Measurements from ENCODE around the gene SLC12A7. TPM values are rescaled to one million over a fixed set of nuclear protein-coding genes. Genes with fewer than 3 reads are reported as not detected.

SLC12A7 gene
- total RNA-seq, 1 experiment from 2014 or later: 28.1 TPM

DNA sequence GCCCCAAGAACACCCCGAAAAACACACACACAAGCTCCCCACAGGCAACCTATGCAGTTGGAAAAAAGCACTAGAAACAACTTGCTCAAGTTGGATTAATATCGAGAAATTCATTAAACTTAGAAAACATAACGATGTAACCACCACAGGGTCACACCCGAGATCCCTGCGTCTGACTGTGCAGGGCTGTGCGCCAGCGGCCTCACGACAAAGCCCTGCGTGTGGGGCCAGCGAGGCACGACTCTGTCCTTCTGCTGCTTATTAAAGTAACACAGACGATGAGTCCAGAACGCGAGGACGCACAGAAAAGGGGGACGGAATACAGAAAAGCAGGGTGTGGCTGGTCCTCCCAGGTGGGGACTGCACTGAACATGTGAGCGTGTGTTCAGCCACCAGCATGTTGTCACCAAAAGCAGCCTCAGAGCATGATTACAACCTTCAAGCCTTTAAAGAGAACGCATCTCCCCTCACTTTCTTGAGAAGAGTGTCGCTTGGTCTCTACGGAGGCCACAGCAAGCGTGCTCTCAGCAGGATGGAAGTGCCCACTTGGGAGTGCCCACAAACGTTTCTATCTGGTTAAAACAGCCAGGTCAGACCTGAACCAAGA is 14.4 kb downstream of the SLC12A7 start:
- peaks cover 58% of the 10 kb centered on the region for H3K4me1 Mint-ChIP-seq
- ChIA-PET POLR2A (no interaction called here), CTCF (no interaction called here)
- no peaks in the 10 kb centered on the region for H3K9me3 Mint-ChIP-seq
- H3K4me3 Mint-ChIP-seq: no peak overlapping the region
- H3K36me3 Mint-ChIP-seq: peaks cover 7% of the 10 kb centered on the region; the same call in 1 of the 2 replicates
- H3K27me3 Mint-ChIP-seq (ENCODE audit: low read depth): no peaks in the 10 kb centered on the region
- peak overlapping the region; percentile 58 for H3K27ac Mint-ChIP-seq
- DNase-seq (ENCODE audit: low spot score) (no peak), ATAC-seq (no peak)
- TF ChIP-seq ATF1 (CRISPR knock-in tag; IDR thresholded peaks at IDR 0.05) (no peak), TP53 (CRISPR knock-in tag; IDR thresholded peaks at IDR 0.05) (no peak), FOXP4 (CRISPR knock-in tag; IDR thresholded peaks at IDR 0.05) (no peak), ZNF219 (CRISPR knock-in tag; IDR thresholded peaks at IDR 0.05; ENCODE audit: borderline replicate concordance) (no peak), ESRRA (CRISPR knock-in tag; IDR thresholded peaks at IDR 0.05; ENCODE audit: borderline replicate concordance) (no peak), ETV6 (CRISPR knock-in tag; IDR thresholded peaks at IDR 0.05) (no peak), MYBL2 (CRISPR knock-in tag; IDR thresholded peaks at IDR 0.05) (no peak), OVOL2 (CRISPR knock-in tag; IDR thresholded peaks at IDR 0.05; ENCODE audit: borderline replicate concordance) (no peak), ZNF317 (CRISPR knock-in tag; IDR thresholded peaks at IDR 0.05; ENCODE audit: borderline replicate concordance, low read depth) (no peak), NR3C1 (CRISPR knock-in tag; conservative IDR thresholded peaks at IDR 0.05; ENCODE audit: low read depth) (no peak), ZNF232 (CRISPR knock-in tag; IDR thresholded peaks at IDR 0.05) (no peak), ZBTB43 (CRISPR knock-in tag; IDR thresholded peaks at IDR 0.05) (no peak), ATF6 (CRISPR knock-in tag; IDR thresholded peaks at IDR 0.05) (no peak)
- TF ChIP-seq, protein P1, sequence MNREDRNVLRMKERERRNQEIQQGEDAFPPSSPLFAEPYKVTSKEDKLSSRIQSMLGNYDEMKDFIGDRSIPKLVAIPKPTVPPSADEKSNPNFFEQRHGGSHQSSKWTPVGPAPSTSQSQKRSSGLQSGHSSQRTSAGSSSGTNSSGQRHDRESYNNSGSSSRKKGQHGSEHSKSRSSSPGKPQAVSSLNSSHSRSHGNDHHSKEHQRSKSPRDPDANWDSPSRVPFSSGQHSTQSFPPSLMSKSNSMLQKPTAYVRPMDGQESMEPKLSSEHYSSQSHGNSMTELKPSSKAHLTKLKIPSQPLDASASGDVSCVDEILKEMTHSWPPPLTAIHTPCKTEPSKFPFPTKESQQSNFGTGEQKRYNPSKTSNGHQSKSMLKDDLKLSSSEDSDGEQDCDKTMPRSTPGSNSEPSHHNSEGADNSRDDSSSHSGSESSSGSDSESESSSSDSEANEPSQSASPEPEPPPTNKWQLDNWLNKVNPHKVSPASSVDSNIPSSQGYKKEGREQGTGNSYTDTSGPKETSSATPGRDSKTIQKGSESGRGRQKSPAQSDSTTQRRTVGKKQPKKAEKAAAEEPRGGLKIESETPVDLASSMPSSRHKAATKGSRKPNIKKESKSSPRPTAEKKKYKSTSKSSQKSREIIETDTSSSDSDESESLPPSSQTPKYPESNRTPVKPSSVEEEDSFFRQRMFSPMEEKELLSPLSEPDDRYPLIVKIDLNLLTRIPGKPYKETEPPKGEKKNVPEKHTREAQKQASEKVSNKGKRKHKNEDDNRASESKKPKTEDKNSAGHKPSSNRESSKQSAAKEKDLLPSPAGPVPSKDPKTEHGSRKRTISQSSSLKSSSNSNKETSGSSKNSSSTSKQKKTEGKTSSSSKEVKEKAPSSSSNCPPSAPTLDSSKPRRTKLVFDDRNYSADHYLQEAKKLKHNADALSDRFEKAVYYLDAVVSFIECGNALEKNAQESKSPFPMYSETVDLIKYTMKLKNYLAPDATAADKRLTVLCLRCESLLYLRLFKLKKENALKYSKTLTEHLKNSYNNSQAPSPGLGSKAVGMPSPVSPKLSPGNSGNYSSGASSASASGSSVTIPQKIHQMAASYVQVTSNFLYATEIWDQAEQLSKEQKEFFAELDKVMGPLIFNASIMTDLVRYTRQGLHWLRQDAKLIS (CRISPR knock-in tag; IDR thresholded peaks at IDR 0.05; ENCODE audit: borderline replicate concordance): no peak

GRCh38 chr5:1096838-1097237 is 15.0 kb downstream of the SLC12A7 start:
- peaks cover 52% of the 10 kb centered on the region for H3K4me1 Mint-ChIP-seq
- TF ChIP-seq, protein P2, sequence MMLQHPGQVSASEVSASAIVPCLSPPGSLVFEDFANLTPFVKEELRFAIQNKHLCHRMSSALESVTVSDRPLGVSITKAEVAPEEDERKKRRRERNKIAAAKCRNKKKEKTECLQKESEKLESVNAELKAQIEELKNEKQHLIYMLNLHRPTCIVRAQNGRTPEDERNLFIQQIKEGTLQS (CRISPR knock-in tag; conservative IDR thresholded peaks at IDR 0.05): no peak
- TF ChIP-seq FOXP1 (CRISPR knock-in tag; IDR thresholded peaks at IDR 0.05; ENCODE audit: borderline replicate concordance) (no peak), E2F1 (CRISPR knock-in tag; IDR thresholded peaks at IDR 0.05) (no peak)
- TF ChIP-seq, protein P3, sequence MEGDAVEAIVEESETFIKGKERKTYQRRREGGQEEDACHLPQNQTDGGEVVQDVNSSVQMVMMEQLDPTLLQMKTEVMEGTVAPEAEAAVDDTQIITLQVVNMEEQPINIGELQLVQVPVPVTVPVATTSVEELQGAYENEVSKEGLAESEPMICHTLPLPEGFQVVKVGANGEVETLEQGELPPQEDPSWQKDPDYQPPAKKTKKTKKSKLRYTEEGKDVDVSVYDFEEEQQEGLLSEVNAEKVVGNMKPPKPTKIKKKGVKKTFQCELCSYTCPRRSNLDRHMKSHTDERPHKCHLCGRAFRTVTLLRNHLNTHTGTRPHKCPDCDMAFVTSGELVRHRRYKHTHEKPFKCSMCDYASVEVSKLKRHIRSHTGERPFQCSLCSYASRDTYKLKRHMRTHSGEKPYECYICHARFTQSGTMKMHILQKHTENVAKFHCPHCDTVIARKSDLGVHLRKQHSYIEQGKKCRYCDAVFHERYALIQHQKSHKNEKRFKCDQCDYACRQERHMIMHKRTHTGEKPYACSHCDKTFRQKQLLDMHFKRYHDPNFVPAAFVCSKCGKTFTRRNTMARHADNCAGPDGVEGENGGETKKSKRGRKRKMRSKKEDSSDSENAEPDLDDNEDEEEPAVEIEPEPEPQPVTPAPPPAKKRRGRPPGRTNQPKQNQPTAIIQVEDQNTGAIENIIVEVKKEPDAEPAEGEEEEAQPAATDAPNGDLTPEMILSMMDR (IDR thresholded peaks at IDR 0.05): no peak

More at GRCh38 chr5:1096838-1097237, 15.0 kb downstream of the SLC12A7 start:
- ChIA-PET POLR2A (no interaction called here), CTCF (no interaction called here)
- Mint-ChIP-seq H3K27me3 (ENCODE audit: low read depth) (no peaks in the 10 kb centered on the region), H3K36me3 (peaks cover 10% of the 10 kb centered on the region; the same call in 1 of the 2 replicates), H3K27ac (peak overlapping the region; percentile 58; the same call in 1 of the 2 replicates), H3K9me3 (no peaks in the 10 kb centered on the region), H3K4me3 (no peak overlapping the region)
- DNase-seq (ENCODE audit: low spot score) (no peak), ATAC-seq (no peak)
